SH-SY5Y (cell line): ENCODE results near the gene FARP2.

Experiments
- GATA2 ChIP-seq: IDR thresholded peaks from 2 replicates; pipeline ENCODE4 v1.6.1; 2011; ENCODE audit warnings: mild to moderate bottlenecking, low read depth, low read length
- GATA3 ChIP-seq: IDR thresholded peaks from 2 replicates; pipeline ENCODE4 v1.6.1; 2011; ENCODE audit warnings: low read depth, mild to moderate bottlenecking, low read length, moderate library complexity

DNA sequence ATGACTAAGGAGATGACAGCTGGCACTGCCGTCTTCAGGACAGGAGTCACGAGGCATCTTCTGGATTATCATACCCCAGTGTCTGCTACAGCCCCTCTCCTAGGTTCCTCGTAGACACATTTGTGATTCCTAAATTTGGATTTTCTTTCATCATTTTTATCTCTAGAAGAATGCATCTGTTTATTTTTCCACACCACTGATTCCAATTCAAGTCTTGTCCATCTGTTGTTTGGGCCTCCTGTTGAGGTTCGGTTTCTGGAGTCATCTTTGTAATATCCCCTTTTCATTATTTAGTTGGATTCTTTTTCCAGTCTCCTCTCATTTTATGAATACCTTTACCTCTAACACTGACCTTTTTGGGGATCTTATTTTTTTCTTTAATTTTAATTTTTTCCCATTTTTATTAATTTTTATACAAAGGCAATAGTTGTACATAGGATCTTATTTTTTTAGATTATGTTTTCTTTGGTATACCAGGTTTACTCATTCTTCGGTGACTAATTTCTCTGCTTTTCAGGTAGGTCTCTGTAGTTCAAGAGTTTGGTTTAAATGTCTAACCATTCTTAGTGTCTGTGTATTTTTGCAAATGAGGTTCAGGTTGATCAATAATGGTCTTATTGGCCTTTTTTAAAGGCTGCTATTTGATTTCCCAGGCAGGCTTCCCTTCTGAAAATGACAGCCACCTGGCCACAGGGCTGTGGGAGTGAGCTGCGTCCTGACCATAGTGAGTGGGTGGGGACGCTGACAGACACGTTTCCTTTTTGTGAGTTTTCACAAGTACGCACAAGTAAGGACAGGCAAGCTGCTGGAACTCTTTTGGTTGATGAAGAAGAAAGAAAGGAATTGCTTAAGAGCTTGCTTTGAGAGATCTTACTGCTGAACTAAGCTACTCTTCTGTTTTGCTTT is 34.5 kb downstream of the FARP2 start:
- TF ChIP-seq GATA2 (no peak), GATA3 (no peak)
